Activated T-cell treated with anti-CD3 and anti-CD28 coated beads, Interleukin-2, amount 50 U/mL, for 72 hours (primary cell): Measurements from ENCODE around the gene KIFC1. TPM values are rescaled to one million over a fixed set of nuclear protein-coding genes. Genes with fewer than 3 reads are reported as not detected.

ENCODE experiments used
- ATAC-seq, 2 donors: fragments of 150-1000 bp; cut with Tn5 transposase; replicated peaks in 1 of 2; 2 replicates each; pipeline ENCODE4 v1.10.0; 2021; ENCODE audit warnings: moderate library complexity in 2 of 2, mild to moderate bottlenecking in 1 of 2
- DNase-seq, 2 donors: peaks; one replicate each; pipeline ENCODE4 v3.0.0; 2021 to 2022; ENCODE audit warnings: mixed read lengths in 1 of 2
- H3K27ac Mint-ChIP-seq: one replicate; pipeline ENCODE4 v1.8.0; 2022; ENCODE audit warnings: mild to moderate bottlenecking, moderate library complexity, mixed read lengths
- H3K27me3 Mint-ChIP-seq: one replicate; pipeline ENCODE4 v1.8.0; 2022; ENCODE audit warnings: low read depth, mixed read lengths
- H3K36me3 Mint-ChIP-seq, 2 donors: one replicate each; pipeline ENCODE4 v1.8.0; 2022; ENCODE audit warnings: mixed read lengths in 2 of 2, mild to moderate bottlenecking in 1 of 2; ENCODE audit not compliant: insufficient read depth in 2 of 2
- H3K4me1 Mint-ChIP-seq: one replicate; pipeline ENCODE4 v1.8.0; 2022; ENCODE audit warnings: low read depth, mixed read lengths
- H3K4me3 Mint-ChIP-seq, 2 donors: one replicate each; pipeline ENCODE4 v1.8.0; 2022; ENCODE audit warnings: mild to moderate bottlenecking in 2 of 2, mixed read lengths in 2 of 2, moderate library complexity in 2 of 2
- H3K9me3 Mint-ChIP-seq, 2 donors: one replicate each; pipeline ENCODE4 v1.8.0; 2022; ENCODE audit warnings: mixed read lengths in 2 of 2
- total RNA-seq, 2 donors: library from RNA; stranded (reverse); gene quantifications; one replicate each; pipeline ENCODE4 v1.2.3, GENCODE V29; 2022

KIFC1 gene
- total RNA-seq, 2 donors from 2014 or later: 91.7 to 96.3 TPM

DNA sequence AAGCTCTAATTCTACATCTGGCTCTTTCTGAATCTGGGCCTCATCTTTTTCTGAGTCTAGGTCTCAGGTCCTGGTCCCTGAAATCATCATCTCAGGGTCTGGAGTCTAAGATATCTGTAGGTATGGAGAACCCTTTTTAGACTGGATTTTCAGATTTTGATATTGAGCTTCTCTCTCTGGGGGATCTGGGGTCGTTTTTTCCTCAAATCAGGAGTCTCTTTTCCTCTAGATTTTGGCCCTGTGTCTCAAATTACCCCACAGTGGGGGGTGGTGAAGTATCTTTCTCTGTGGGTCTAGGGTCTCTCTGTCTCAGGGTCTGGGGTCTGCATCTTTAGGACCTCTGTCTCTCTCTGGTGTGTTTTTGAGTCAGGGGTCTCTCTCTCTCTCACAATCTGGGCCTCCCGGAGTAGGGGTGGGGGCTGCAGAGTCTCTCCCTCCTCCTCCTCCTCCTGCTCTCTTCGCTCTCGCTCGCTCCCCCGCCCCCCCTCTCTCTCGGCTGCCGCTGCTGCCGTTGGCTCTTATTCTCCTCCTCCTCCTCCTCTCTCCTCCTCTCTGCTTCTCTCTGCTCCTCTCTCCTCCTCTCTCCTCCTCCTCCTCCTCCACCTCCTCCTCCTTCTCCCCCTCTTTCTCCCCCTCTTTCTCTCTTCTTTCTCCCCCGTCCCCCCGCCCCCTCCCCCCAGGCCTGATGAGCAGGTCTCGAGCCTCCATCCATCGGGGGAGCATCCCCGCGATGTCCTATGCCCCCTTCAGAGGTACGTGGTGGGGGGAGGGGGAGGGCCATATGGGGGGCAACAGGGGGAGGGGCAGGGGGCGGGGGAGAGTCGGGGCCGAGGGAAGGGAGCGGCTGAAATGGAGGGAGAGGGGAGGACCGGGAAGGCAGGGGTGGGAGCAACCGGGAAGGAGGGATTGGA lies 28.2 kb downstream of the KIFC1 start, which contains the start of gene SYNGAP1:
TSS of gene SYNGAP1 (plus strand) at position 486 of the 911 bp plus-strand sequence. CDS start at position 686, 200 bp downstream.
- Mint-ChIP-seq H3K36me3 (peaks cover 14 to 17% of the 10 kb centered on the region in 2 donors), H3K27ac (peak within 1 kb of the TSS; percentile 99), H3K27me3 (no peaks in the 10 kb centered on the region), H3K4me1 (peaks cover 78% of the 10 kb centered on the region), H3K9me3 (no peaks in the 10 kb centered on the region), H3K4me3 (peak within 1 kb of the TSS; percentile 98 to 99)
- ATAC-seq (no peak), DNase-seq (peak; percentile 52 to 54)

DNA sequence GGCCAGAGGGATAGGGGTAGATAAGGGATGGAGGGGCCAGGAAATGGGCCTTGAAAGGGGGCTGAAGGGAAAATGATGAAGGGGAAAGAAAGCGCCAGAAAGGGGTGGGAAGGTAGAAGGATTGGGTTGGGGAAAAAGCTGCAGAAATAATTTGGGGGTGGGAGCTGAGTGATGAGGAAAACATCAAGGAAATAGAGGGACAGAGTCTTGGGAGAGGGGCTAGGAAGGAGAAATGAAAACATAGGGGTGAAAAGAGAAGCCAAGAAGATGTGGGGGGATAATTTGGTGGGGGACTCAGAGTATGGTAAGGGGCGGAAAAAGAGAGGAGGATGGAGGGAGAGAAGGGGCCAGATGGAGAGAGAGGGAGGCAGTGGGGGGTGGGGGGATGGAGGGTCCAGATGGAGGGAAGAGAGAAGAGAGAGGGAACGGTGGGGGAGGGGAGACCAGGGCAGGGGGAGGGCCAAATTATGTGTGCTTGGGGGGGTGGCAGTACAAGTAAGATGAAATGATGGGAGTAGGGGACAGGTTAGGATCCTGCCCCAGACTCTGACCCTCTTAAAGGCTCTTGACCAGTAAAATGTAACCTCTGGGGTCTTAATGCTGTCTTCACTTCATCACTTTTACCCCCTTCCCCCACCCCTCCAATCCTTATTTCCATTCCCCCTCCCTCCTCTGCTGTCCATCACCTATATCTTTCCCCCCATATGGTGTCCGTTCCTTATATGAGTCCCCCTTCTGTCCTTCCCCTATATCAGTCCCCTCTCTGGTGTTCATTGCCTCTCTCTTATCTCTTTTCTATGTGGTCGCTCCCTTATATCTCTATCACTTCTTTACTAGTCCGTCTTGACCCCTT lies 29.1 kb downstream of the KIFC1 start:
- Mint-ChIP-seq H3K27me3 (no peaks in the 10 kb centered on the region), H3K27ac (peak overlapping the region; percentile 44)

GRCh38 chr6:33421344-33421643 lies 29.7 kb downstream of the KIFC1 start:
- peaks cover 14 to 15% of the 10 kb centered on the region in 2 donors for H3K36me3 Mint-ChIP-seq
- no peak for DNase-seq
- peaks cover 73% of the 10 kb centered on the region for H3K4me1 Mint-ChIP-seq
- peak overlapping the region; percentile 62 to 74 for H3K4me3 Mint-ChIP-seq
- H3K27me3 Mint-ChIP-seq: no peaks in the 10 kb centered on the region
- ATAC-seq: no peak
- H3K9me3 Mint-ChIP-seq: no peaks in the 10 kb centered on the region
- peak overlapping the region; percentile 44 for H3K27ac Mint-ChIP-seq

More for the DNA sequence above, 29.1 kb downstream of the KIFC1 start:
- ATAC-seq (no peak), DNase-seq (no peak)
- Mint-ChIP-seq H3K36me3 (peaks cover 13 to 15% of the 10 kb centered on the region in 2 donors), H3K4me3 (peak overlapping the region; percentile 62 to 74), H3K4me1 (peaks cover 75% of the 10 kb centered on the region), H3K9me3 (no peaks in the 10 kb centered on the region)

DNA sequence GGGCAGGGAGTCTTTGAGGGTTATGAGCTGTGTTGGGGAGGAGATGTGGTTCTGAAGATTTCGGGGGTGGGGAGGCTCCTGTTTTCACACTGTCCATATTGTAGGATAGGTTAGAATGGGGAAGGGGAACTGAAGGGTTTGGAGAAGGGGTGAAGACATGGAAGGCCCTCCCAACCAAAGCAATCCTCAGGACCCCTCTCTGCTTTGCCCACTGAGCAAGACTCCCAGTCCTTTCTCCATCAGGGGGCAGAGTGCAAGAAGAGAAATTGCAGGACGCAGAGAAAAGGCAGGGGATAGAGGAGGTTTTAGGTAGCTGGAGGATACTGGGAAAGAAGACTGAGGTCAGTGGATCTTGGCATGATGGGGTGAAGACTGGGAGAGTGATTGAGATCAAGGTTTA lies 32.2 kb downstream of the KIFC1 start:
- DNase-seq (no peak), ATAC-seq (no peak)
- Mint-ChIP-seq H3K9me3 (no peaks in the 10 kb centered on the region), H3K27ac (no peak overlapping the region), H3K4me3 (peak overlapping the region; percentile 94 to 96), H3K4me1 (peaks cover 76% of the 10 kb centered on the region), H3K27me3 (no peaks in the 10 kb centered on the region), H3K36me3 (peaks cover 11 to 12% of the 10 kb centered on the region in 2 donors)

- no peak for DNase-seq
- H3K9me3 Mint-ChIP-seq: no peaks in the 10 kb centered on the region
- peaks cover 11 to 12% of the 10 kb centered on the region in 2 donors for H3K36me3 Mint-ChIP-seq
- no peak for ATAC-seq
- peaks cover 78% of the 10 kb centered on the region for H3K4me1 Mint-ChIP-seq
- peak overlapping the region; percentile 86 for H3K27ac Mint-ChIP-seq
- peak overlapping the region; percentile 94 to 96 for H3K4me3 Mint-ChIP-seq
- no peaks in the 10 kb centered on the region for H3K27me3 Mint-ChIP-seq
These were observed 33.4 kb downstream of the KIFC1 start for GRCh38 chr6:33424855-33425667.

GRCh38 chr6:33425668-33426577 lies 34.3 kb downstream of the KIFC1 start:
- ATAC-seq (peak; percentile 67 to 68), DNase-seq (peak; percentile 85 to 88)
- Mint-ChIP-seq H3K9me3 (no peaks in the 10 kb centered on the region), H3K36me3 (peaks cover 11 to 12% of the 10 kb centered on the region in 2 donors), H3K27me3 (no peaks in the 10 kb centered on the region), H3K4me1 (peaks cover 80% of the 10 kb centered on the region), H3K4me3 (peak overlapping the region; percentile 94 to 96), H3K27ac (peak overlapping the region; percentile 92)

GRCh38 chr6:33426590-33427511 lies 35.2 kb downstream of the KIFC1 start:
- DNase-seq (no peak), ATAC-seq (peak; percentile 12 to 21)
- no peaks in the 10 kb centered on the region for H3K9me3 Mint-ChIP-seq
- peaks cover 11 to 12% of the 10 kb centered on the region in 2 donors for H3K36me3 Mint-ChIP-seq
- H3K27ac Mint-ChIP-seq: peak overlapping the region; percentile 92
- no peaks in the 10 kb centered on the region for H3K27me3 Mint-ChIP-seq
- H3K4me1 Mint-ChIP-seq: peaks cover 79% of the 10 kb centered on the region
- H3K4me3 Mint-ChIP-seq: peak overlapping the region; percentile 94 to 96

DNA sequence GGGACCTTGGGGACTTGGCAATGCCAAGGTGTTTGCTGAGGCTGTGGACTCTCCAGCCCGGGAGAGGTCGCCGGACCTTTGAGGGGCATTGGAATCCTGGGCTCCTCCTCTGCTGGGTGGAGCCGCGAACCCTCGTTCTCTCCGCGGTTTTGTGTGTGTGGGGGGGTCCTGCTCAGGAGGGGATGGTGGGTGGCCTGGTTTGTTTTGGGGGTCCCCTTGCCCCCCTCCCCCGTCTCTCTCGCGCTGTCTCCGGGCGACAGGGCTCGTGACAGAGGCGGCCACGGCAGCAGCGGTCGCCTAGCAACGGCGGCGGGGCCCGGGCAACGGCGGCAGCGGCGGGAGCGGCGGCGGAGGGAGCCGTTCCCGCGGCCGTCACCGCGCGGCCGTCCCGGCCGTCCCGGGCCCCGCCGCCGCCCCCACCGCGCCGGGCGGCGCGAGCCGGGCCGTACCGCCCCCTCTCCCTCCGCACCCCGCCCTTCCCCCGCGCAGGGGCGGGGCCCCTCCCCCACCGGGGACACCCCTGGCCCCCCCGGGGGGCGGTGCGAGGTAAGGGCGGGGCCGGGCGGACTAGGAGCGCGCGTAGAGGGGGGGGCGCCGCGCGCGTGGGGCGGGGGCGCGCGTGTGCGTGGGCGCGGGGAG lies 36.1 kb downstream of the KIFC1 start:
- Mint-ChIP-seq H3K4me1 (peaks cover 85% of the 10 kb centered on the region), H3K4me3 (peak overlapping the region; percentile 94 to 96), H3K36me3 (peaks cover 12% of the 10 kb centered on the region in 2 donors), H3K9me3 (no peaks in the 10 kb centered on the region), H3K27me3 (no peaks in the 10 kb centered on the region), H3K27ac (peak overlapping the region; percentile 49)
- DNase-seq (peak; percentile 70 to 71), ATAC-seq (peak in 1 of 2 donors; percentile 14)

DNA sequence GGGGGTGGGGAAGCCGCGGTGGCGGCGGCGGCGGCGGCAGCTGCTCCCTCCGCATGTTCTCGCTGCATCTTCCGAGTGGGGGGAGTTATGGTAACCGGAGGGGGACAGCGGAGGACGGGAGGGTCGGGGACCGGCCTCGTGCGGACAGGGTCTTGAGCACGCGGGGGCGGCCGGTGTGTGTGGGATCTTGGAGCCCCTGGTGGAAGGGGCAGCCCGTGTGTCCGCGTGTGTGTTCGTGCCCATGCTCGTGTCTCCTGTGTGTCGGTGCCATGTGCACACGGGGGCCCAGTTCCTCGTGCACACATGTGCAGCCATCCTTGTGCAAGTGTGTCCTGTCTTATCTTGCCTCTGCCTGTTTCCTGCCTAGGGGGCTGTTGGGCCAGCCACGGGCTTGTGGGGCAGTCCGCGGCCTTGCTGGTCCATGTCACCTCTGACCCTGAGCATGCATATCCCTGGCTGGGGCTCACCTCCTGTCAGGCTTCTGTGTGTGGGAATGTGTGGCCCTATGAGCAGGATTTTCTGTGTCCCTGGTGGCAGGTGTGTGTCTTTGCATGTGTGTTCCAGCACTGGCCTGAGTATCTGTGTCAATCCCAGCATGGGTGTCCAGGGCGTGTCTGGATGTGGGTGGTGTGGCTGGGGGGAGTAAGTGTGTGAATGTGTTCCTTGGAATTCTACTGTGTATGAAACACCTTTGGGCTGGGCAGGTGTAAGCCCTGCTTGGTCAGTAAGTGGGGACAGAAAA lies 36.8 kb downstream of the KIFC1 start:
- H3K4me1 Mint-ChIP-seq: peaks cover 85% of the 10 kb centered on the region
- peak overlapping the region; percentile 64 for H3K27ac Mint-ChIP-seq
- DNase-seq: peak in 1 of 2 donors; percentile 44
- no peaks in the 10 kb centered on the region for H3K9me3 Mint-ChIP-seq
- H3K27me3 Mint-ChIP-seq: no peaks in the 10 kb centered on the region
- peak in 1 of 2 donors; percentile 8 for ATAC-seq
- peak overlapping the region; percentile 88 to 89 for H3K4me3 Mint-ChIP-seq
- H3K36me3 Mint-ChIP-seq: peaks cover 12 to 13% of the 10 kb centered on the region in 2 donors
